Measurements from ENCODE around the gene NXPH2.
"Not testable (repeated sequence)": the region's sequence is repeated elsewhere in the genome, so short reads cannot be mapped to it uniquely, and the experiment has no call there.

The NXPH2 gene

DNA sequence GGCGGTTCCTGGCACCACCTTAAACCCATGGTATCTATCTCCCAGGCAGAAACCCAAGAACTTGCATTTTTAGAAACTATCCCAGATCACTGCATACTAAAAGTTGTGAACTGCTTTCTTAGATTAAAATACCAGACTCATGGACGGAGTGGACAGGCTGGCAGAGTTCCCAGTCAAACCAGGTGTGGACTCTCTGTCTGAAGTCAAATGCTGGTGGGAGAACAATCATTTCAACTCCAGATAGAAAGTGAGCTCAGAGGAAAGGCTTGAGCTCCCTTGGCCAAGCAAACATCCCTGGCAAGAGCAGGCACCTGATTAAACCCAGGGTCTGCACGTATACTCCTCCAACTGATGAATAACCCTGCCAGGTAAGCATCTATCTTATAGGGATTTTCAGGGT, 19.5 kb downstream of the NXPH2 start:
- H3K27ac ChIP-seq: no peak overlapping the region
- TF ChIP-seq, protein P1, sequence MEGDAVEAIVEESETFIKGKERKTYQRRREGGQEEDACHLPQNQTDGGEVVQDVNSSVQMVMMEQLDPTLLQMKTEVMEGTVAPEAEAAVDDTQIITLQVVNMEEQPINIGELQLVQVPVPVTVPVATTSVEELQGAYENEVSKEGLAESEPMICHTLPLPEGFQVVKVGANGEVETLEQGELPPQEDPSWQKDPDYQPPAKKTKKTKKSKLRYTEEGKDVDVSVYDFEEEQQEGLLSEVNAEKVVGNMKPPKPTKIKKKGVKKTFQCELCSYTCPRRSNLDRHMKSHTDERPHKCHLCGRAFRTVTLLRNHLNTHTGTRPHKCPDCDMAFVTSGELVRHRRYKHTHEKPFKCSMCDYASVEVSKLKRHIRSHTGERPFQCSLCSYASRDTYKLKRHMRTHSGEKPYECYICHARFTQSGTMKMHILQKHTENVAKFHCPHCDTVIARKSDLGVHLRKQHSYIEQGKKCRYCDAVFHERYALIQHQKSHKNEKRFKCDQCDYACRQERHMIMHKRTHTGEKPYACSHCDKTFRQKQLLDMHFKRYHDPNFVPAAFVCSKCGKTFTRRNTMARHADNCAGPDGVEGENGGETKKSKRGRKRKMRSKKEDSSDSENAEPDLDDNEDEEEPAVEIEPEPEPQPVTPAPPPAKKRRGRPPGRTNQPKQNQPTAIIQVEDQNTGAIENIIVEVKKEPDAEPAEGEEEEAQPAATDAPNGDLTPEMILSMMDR (conservative IDR thresholded peaks at IDR 0.05): no peak

- TF ChIP-seq, protein P1 (conservative IDR thresholded peaks at IDR 0.05): no peak
- H3K27ac ChIP-seq: no peak overlapping the region
Observed at GRCh38 chr2:138757384-138757783, 22.8 kb downstream of the NXPH2 start.

DNA sequence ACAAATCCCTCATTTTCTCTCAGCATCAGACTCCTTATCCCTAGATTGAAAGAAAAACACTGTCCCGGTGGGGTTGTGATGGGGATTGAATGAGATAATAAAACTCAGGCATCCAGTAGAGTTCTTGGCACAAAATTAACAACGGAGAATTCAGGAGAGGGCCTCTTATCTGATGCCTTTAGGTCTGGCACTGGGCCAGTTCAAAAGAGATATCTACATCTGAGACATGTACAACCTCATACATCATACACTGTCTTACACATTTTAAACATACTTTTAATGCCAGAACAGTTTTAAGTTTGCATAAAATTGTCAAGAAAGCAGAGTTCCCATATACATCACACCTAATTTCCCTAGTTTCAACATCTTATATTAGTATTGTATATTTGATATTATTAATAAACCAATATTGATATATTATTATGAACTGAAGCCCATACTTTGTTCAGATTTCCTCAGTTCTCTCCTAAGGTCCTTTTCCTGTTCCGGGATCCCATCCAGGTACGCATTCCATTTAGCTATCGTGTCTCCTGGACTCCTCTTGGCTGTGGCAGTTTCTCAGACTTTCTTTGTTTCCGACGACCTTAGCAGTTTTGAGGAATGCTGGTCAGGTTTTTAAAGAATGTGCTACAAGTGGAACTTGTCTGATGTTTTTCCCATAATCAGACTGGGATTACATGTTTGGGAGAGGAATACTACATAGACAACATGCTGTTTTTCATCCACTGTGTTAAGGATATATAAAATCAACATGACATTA, 27.8 kb downstream of the NXPH2 start:
- H3K27ac ChIP-seq: no peak overlapping the region
- TF ChIP-seq, protein P1 (conservative IDR thresholded peaks at IDR 0.05): no peak

DNA sequence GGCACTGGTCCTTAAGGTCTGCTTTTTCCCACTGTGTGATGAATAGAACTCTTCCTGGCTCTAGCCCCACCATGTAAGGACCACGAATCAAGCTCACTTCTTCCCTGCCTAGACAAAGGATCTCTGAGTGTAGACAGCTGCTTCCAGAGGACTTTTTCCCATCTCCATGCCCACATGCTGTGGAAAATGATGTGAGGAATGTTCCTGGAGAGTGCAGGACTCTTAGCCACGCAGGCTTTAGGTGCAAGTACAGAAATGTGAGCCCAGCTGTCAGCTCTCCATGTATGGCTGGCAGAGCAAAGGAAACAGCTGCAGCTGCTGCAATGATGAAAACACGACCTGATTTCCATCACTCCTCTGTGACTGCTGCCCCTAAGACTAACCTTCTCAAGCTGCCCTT, 35.5 kb downstream of the NXPH2 start:
- TF ChIP-seq, protein P1 (conservative IDR thresholded peaks at IDR 0.05): no peak

DNA sequence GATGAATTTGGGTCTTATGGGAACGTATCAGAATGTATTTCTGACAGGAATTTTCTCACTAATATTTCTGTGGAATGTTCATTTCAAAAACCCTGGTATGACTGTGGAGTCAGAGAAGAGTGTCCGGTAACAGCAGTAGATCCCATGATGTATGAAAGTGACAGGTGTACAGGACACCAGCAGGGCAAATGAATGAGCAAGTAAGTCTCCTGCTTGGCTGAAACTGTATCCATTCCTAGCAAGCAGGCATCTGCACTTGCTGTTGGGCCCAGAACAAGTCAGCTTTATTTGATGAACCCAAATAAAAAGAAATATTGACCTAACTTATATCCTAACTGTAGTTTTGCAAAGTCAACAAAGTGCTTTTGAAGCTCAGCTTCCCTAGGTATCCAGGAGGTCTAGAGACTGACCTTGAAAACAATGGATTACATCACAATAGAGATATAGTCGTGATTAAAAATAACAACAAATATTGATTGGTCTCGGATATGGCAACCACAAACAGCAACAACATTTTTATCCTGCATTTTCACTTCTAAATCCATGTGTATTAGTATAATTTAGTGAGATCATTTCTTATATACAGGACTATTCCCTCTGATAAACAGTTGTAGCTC, 37.6 kb downstream of the NXPH2 start:
- no peak overlapping the region; the same call in 1 of the 2 replicates for H3K27ac ChIP-seq
- TF ChIP-seq, protein P1 (conservative IDR thresholded peaks at IDR 0.05): no peak

More for the DNA sequence above, 35.5 kb downstream of the NXPH2 start:
- no peak overlapping the region for H3K27ac ChIP-seq

GRCh38 chr2:138741851-138742250, 38.3 kb downstream of the NXPH2 start:
- TF ChIP-seq, protein P1 (conservative IDR thresholded peaks at IDR 0.05): no peak
- H3K27ac ChIP-seq: no peak overlapping the region; the same call in 1 of the 2 replicates

DNA sequence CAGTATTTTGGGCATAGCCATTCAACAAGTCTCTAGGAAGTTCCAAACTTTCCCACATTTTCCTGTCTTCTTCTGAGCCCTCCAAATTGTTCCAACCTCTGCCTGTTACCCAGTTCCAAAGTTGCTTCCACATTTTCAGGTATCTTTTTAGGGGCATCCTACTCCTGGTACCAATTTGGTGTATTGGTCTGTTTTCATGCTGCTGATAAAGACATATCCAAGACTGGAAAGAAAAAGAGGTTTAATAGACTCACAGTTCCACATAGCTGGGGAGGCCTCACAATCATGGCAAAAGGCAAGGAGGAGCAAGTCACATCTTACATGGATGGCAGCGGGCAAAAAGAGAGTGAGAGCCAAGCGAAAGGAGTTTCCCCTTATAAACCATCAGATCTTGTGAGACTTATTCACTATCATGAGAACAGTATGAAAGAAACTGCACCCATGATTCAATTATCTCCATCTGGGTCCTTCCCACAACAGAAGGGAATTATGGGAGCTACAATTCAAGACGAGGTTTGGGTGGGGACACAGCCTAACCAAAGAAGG, 43.1 kb downstream of the NXPH2 start:
- H3K27ac ChIP-seq: not testable (repeated sequence)

DNA sequence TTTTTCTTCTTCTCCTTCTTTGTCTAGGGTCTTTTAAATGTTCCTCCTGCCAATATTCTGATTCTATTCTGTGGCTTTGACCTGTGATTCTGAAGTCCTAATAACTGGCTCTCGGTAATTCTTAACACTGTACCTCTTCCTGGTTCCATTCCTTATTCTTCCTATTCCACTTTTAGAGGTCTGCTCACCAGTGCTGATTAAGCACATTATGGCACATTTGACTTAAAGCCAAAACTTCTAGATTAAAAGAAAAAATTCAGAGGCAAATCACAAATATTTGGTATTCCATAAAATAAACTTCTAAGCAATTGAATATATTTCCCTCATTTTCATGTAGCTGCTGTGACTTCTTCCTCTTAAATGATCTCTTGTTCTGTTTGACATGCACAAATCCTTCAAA, 47.5 kb downstream of the NXPH2 start:
- H3K27ac ChIP-seq: no peak overlapping the region
- TF ChIP-seq, protein P1 (conservative IDR thresholded peaks at IDR 0.05): no peak
